SK-N-DZ (cell line): Measurements from ENCODE around the gene ADCY1.

Experiments used
- DNase-seq: peaks from one replicate; pipeline ENCODE4 v3.0.0-alpha.2; 2015; ENCODE audit warnings: low spot score

ADCY1 gene

GRCh38 chr7:45689797-45690761 is 115.9 kb downstream of the ADCY1 start:
- DNase-seq: no peak

DNA sequence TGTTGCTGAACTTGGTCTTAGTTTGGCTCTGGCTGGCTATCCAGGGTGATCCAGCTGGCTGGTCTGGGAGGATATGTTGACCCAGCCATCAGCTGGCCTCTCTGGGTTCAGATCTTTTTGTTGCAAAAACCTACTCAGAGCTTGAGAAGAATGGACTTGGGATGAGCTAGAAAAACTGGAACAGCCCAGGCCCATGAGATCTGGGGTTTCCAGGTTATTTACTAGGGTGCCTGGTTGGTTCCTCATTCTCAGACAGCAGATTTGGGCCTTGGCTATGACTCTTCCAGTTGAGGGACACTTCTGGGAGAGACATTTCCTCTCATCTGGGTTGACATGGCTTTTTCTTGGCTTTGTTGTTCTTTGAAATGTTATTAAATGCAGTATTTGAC is 116.6 kb downstream of the ADCY1 start:
- DNase-seq: no peak

DNA sequence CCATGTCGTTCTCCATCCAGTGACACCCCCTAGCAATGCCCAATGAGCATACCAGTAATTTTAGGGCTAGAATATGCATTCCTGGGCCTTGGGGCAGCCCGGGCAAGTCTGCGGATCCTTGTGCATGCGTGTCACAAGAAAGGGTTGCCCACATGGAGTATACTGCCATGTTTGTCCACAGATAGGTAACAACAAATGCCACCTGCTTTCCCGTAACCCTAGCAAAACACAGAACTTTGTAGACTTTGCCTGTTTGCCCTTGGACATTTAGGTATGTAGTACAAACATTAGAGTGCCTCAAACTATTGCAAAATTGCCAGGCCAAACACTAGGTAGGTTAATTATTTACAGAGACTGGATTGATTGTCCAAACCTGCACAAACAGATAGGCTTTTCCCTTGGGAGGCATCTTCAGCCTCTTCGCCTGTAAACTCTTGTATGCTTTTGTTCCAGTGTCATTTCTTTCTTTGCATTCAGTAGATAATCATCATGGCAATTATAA is 117.0 kb downstream of the ADCY1 start:
- no peak for DNase-seq

- DNase-seq: no peak
These were observed 117.9 kb downstream of the ADCY1 start for GRCh38 chr7:45692031-45692430.

GRCh38 chr7:45695249-45695995 is 121.3 kb downstream of the ADCY1 start:
- DNase-seq: no peak

DNA sequence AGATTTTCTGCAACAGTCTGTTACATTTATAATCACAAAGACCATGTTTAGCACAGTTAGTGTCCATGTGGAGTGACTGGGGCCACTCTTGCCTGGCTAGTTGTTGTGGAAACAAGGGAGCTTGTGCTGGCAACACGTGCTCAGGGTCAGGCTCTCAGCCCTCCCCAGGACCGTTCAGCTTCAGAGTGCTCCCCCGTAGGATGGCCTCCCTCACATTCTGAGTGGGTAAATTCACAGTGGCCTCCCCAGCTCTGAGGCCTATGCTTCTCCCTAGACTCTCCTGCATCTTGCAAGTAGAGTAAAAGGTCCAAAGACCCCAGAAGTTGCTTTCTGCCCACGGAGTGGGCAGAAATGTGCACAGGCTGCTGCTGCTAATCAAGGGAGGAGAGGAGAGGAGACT is 122.3 kb downstream of the ADCY1 start:
- no peak for DNase-seq

GRCh38 chr7:45697576-45698136 is 123.5 kb downstream of the ADCY1 start:
- DNase-seq: no peak

GRCh38 chr7:45698303-45699014 is 124.3 kb downstream of the ADCY1 start:
- DNase-seq: no peak

GRCh38 chr7:45699015-45699309 is 124.8 kb downstream of the ADCY1 start:
- no peak for DNase-seq

- DNase-seq: no peak
These were observed 125.7 kb downstream of the ADCY1 start for GRCh38 chr7:45699726-45700390.

DNA sequence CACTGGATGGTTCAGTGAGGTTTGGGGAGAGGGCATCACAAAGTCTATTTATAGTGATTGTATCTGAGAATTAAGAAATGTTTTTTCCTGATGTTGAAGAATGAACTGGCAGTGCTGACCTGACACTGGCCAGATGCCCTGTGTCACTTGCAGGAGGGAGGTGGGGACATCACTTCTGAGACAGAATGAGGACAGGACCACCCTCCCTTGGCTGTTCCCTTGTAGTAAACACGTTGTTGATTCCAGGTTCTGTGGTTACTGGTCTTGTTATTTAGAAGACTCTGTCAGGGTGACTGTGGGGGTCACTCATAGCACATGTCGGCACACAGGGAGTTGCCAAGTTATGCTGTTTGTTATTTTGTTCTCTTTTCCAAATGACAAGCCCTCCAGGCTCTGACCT is 126.4 kb downstream of the ADCY1 start:
- DNase-seq: peak; percentile 52

DNA sequence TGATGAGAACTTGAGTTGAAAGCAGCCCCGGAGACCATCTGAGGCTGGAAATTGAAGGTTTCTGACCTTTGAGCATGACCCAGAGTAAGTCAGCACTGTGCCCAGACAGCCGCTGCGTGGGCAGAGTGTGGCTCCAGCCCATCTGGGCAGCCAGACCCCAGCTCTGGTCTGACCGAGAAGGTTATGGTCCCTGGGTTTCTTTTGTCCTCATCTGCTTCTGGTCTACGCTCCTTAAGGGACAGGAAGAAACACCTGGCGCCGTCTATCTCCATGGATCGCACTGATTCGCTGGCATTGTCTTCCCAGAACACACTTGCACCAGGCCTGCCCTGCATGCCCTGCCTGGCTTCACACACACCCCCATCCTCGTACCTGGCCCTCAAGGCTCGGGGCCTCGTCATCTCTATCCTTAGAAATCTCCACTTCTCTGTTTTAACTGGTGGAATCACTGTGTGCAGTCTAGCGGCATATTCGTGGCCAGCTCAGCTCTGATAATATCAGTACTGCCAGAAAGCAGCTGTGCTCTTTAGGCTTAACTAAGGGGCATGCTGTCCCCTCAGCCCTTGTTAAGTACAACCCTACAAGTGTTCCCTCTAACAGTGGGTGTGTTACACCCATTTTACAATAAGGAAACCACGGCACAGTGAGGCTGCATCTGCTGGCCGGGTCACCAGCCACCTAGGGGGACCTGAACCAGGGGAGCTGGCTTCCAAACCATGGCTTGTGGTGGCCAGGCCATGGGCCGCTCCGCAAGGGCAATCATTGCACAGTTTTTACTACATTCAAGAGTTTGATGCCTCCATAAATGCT is 127.7 kb downstream of the ADCY1 start:
- DNase-seq: peak; percentile 34

DNA sequence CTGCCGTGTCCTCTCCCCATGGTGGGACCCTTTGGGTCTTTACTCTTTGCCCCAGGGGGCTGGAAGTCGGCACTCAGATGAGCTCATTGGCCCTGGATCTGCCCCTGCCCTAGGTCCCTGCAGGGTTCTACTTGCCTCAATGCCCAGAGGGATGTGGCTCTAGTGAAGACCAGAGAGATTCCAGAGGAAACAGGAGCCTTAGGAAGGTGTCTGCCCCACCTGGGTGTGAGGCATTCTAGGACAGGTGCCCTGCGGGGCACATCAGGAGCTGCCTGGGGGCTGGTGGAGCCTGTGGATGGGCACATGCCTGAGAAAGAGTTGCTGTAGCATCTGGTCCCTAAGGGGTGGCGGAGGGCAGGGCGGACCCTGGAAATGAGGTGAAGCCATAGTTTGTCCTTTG is 128.6 kb downstream of the ADCY1 start:
- no peak for DNase-seq

DNA sequence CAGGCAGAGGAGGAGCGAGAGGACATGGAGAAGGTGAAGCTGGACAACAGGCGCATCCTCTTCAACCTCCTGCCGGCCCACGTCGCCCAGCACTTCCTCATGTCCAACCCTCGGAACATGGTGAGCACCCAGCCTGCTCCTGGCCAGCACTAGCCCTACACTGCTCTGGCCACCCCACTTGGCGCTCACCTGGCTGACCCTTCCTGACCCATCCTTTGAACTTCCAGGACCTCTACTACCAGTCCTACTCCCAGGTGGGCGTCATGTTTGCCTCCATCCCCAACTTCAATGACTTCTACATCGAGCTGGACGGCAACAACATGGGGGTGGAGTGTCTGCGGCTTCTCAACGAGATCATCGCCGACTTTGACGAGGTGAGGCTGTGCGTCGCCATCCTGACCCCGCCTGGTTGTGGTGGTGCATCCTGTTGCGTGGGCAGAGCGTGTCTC is 129.2 kb downstream of the ADCY1 start:
- DNase-seq: no peak

DNA sequence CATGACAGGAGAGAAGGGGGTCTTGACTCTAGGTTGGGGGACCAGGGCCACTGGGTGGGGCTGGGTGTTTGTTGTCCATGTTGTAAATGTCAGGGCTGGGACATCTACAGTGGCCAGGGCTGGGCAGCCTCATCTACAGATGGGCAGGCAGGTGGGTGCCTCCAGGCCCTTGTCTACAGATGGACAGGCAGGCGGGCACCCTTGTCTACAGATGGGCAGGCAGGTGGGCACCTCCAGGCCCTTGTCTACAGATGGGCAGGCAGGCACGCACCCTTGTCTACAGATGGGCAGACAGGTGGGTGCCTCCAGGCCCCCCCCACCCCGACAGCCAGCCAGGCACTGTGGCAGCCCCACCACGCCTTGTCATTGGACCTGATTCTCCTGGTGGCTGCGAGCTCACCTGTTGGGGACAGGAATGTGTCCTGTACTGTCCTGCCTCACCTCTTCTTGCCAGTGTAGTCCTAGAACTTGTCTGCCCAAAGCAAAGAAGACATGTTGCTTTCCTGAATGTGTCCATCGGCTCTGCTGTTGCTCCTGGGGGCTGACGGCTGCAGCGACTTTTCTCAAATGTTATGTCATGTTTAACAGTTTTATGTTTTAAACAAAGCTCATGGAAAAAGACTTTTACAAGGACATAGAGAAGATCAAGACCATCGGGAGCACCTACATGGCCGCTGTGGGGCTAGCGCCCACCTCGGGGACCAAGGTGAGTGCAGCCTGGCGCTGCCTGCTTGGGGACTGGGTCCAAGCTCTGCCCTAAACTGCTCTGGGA is 129.9 kb downstream of the ADCY1 start:
- no peak for DNase-seq

DNA sequence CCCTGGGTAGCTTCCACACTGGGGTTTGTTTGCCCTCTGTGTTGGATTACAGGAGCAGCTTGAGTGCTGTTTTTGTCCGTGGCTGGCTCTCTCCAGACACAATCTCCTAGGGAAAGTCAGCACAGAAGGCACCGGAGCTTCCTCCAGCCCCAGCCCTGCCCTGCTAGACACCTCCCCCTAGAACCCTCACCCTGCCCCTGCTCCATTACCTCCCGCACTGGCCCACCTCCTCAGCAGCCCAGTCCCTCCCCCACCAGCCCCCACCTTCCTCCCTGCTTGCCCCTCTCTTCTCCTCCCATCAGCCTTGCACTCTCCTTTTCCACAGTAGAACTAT is 130.5 kb downstream of the ADCY1 start:
- DNase-seq: no peak

DNA sequence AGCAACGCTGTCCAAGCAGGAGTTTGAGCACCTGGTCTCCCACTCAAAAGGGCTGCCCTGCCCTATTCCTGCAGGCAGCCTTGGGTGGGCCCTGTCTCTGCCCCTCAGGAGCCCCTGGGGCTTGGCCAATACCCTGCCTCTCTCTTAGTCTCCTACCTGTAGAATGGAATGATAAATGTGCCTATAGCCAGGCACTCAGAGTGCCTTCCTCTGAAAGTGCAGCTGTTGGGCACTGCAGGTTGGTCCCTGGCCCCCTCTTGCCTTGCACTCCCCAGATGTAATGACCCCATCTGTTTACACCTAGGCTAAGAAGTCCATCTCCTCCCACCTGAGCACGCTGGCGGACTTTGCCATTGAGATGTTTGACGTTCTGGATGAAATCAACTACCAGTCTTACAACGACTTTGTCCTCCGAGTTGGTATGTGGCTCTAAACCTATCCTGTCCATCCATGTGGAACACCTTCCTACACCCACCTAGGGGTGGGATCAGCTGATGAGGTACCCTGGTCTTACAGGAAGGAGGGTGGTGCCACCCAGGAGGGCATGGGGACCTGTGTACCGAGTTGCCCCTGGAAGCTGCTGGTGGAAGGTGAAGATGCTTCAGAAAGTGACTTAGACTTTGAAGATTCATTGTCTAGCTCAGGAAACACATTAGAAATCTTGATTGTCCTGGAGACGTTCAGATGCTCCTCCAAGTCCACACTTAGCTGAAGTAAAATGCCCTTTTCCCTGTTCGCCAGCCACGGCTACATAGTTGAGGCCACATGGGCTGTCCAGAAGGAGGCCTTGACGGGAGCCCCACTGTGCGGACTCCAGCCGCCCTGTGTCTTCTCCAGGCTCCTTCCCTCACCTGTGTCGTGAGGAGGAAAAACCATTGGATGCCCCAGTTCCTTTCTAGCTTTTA is 134.1 kb downstream of the ADCY1 start:
- no peak for DNase-seq

DNA sequence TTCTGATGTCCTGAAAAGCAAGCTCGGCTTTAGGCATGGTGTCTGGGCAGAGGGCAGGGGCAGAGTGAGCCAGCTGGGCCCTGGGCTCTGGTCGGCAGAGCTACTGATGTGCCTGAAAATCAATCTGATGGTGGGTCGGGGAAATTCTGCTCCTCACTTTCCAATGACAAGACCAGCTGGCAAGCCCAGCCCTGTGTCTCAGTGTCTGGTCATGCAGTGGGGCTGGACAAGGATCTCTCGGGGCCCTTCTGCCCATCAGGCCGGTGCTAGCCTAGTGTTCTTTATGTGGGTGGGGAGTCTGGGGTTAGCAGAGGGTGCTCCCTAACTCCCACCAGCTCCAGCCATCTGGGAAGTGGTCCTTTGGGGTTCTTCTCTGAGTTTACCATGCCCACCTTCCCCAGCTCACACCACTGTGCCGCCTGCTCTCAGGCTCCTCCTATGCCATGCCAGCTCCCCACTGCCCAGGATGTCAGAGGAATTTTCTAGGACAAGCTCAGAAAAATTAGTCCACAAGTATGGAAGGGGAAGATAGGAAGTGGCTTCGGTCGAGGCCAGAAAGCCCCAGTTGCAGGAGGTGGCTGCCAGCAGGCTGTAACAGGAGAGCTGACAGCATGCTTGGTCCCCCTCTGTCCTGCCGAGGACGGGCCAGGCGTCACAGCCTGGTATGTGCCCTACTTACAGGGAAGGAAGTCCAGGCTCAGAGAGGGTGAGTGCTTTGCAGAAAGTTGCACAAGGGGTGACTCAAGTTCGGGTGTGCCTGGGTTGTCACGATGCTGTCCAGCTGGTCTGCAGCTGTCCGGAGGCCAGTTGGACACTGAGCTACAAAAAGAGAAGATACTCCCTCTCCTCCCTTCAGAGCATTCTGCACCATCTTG is 135.2 kb downstream of the ADCY1 start:
- no peak for DNase-seq
